Activated CD4-positive, alpha-beta T cell treated with anti-CD3 and anti-CD28 coated beads for 36 hours (primary cell): ENCODE measurements around the gene PCP2. TPM values are rescaled to one million over a fixed set of nuclear protein-coding genes. Genes with fewer than 3 reads are reported as not detected.

Experiments used
- ATAC-seq: fragments of 200-7000 bp; cut with Tn5 transposase; one replicate; pipeline ENCODE4 v1.10.0; 2021; ENCODE audit warnings: mild to moderate bottlenecking, moderate library complexity
- CTCF ChIA-PET: fragments of 350-600 bp; sonication (Branson Sonifier 250); formaldehyde crosslinking; loops from one replicate; lab custom pipeline; 2021; ENCODE audit warnings: antibody characterized with exemption; lab: Charles Lee
- POLR2A ChIA-PET: fragments of 350-600 bp; sonication (Branson Sonifier 250); formaldehyde crosslinking; loops from one replicate; lab custom pipeline; 2021; ENCODE audit warnings: antibody characterized with exemption, inconsistent platforms; lab: Charles Lee
- DNase-seq: peaks from one replicate; pipeline ENCODE4 v3.0.0-alpha.2; 2020
- H3K27ac Mint-ChIP-seq: one replicate; pipeline ENCODE4 v1.8.0; 2021; ENCODE audit warnings: mixed read lengths
- H3K27me3 Mint-ChIP-seq: one replicate; pipeline ENCODE4 v1.8.0; 2021; ENCODE audit warnings: mixed read lengths
- H3K36me3 Mint-ChIP-seq: one replicate; pipeline ENCODE4 v1.8.0; 2021; ENCODE audit warnings: low read depth, mixed read lengths
- H3K4me1 Mint-ChIP-seq: one replicate; pipeline ENCODE4 v1.8.0; 2021; ENCODE audit warnings: mixed read lengths
- H3K4me3 Mint-ChIP-seq: one replicate; pipeline ENCODE4 v1.8.0; 2021; ENCODE audit warnings: mild to moderate bottlenecking, moderate library complexity, mixed read lengths
- H3K9me3 Mint-ChIP-seq: one replicate; pipeline ENCODE4 v1.8.0; 2021; ENCODE audit warnings: low read depth, mixed read lengths
- intact Hi-C, 2 experiments: fragments of 100-400 bp; cut with DNase I in 1 of 2; cut with micrococcal nuclease in 1 of 2; formaldehyde crosslinking; loops; one replicate each; pipeline versions ENCODE4 v1.14.2 to v1.15.1; 2022 to 2024; cut with DNase I, micrococcal nuclease
- total RNA-seq, 2 experiments: library from RNA; stranded (reverse); gene quantifications; one replicate each; pipeline ENCODE4 v1.2.3, GENCODE V29; 2021

PCP2 gene
- total RNA-seq, 2 experiments from 2014 or later: 1.7 to 1.8 TPM

DNA sequence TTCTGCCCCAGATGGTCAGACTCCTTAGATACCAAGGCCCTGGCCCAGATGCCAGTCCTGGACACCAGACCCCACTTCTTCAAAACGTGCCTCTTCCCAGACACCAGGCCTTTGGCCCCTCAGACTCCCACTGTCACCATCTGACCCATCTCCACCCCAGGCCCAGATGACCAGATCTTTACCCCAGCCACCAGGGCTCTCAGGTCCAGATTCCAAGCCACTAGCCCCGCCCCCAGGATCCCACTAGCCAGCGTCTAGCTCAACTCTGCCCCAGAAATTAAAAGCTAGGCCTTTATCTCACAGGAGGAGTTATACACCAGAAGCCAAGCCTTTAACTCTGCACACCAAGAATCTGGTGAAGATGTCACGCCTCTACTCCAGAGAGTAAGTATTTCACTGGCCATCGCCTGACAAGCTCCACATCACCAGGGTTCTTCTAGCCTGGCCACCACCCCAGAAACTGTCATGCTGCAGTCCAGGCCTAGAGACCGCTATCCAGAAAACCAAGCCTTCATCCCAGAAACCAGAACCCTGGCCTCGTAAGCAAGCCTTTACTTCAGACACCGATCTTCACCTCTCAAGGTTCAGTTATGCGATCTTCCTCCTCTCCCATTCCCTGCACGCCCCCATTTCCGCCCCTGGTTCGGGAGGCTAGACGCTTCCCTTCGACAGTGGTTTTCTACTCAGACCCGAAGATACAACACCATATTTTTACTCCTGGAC is 4.8 kb downstream of the PCP2 start:
- POLR2A ChIA-PET: interaction anchor here (0.6 to 1.2 kb wide), 5 partner anchors 9 to 315 kb away, joined by 3 to 6 read pairs (median 3); partner anchors contain the start of gene TIMM44
- H3K36me3 Mint-ChIP-seq: peaks cover 26% of the 10 kb centered on the region

DNA sequence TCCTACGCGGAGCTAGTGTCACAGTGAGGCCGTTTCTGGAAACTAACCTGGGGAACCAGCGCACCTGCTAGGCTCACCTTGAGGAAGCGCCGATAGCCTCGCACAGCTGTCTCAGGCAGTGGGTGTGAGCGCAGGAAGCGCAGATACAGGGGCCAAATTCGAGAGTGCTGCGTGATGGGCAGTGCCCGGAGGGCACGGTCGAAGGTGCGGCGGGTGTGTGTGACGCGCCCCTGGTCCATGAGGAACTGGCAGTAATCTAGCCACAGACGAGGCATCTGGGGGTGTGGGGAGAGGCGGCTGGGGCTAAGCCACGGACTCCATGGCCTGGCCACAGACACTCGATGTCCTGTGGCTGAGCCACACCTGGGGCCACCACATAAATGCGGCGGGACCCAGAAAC is 6.4 kb downstream of the PCP2 start:
- no peaks in the 10 kb centered on the region for H3K9me3 Mint-ChIP-seq
- peaks cover 32% of the 10 kb centered on the region for H3K4me1 Mint-ChIP-seq
- H3K4me3 Mint-ChIP-seq: no peak overlapping the region
- H3K27ac Mint-ChIP-seq: no peak overlapping the region
- intact Hi-C loops: loop anchor here in 1 of 2 experiments (5.0 kb wide), 1 partner anchor 1255 kb away; the partner anchor contains the start of gene ALKBH7
- POLR2A ChIA-PET: interaction anchor here (0.6 kb wide), 2 partner anchors 40 to 277 kb away, joined by 3 to 4 read pairs; partner anchors contain the start of gene MAP2K7
- no peaks in the 10 kb centered on the region for H3K27me3 Mint-ChIP-seq
- DNase-seq: no peak
- ATAC-seq: no peak
- CTCF ChIA-PET: interaction anchor here (1.1 kb wide), 1 partner anchor 59 kb away, joined by 3 read pairs; no protein-coding TSS in a partner anchor
- H3K36me3 Mint-ChIP-seq: peaks cover 28% of the 10 kb centered on the region

More for the DNA sequence above, 4.8 kb downstream of the PCP2 start:
- CTCF ChIA-PET: interaction anchor here (1.2 to 1.9 kb wide), 4 partner anchors 24 to 288 kb away, joined by 4 to 14 read pairs (median 6); partner anchors contain the start of gene TRAPPC5
- peak overlapping the region; percentile 88 for H3K4me3 Mint-ChIP-seq
- no peaks in the 10 kb centered on the region for H3K27me3 Mint-ChIP-seq
- DNase-seq (no peak), ATAC-seq (no peak)
- peaks cover 32% of the 10 kb centered on the region for H3K4me1 Mint-ChIP-seq
- intact Hi-C loops: loop anchor here (1.0 to 5.0 kb wide), 14 partner anchors 9 to 1256 kb away; partner anchors contain the start of genes STXBP2 (in 2 of the 2), ALKBH7 (in 1 of the 2), MAP2K7 (in 1 of the 2) and MCOLN1 (in 1 of the 2)
- no peaks in the 10 kb centered on the region for H3K9me3 Mint-ChIP-seq
- H3K27ac Mint-ChIP-seq: peak overlapping the region; percentile 97

DNA sequence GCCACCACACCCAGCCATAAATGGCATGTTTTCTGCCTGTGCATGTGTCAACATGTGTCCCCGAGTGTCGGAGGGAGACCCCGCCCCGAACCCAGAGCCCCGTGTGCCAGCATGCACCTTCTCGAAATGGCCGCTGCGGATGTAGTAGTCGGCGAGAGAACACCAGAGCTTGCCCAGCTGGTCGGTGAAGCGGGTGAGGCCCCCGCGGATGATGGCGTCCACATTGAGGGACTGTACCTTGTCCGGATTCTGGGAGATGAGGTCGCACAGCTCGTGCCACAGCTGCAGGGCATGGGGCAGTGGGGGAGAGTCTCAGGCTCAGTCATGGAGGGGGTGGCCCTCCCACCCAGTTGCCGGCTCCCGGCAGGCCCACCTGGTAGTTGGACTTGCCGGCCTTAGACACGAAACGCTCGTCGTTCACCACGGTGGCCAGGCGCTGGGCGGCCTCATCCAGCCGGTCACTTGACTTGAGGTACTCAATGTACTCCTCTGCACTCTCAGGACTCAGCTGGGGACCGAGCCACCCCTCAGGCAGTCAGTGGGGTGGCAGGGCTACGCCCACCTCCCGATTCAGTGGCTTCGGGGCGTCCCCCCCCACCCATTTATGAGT is 7.7 kb downstream of the PCP2 start:
- Mint-ChIP-seq H3K4me3 (no peak overlapping the region), H3K4me1 (peaks cover 30% of the 10 kb centered on the region), H3K36me3 (peaks cover 30% of the 10 kb centered on the region), H3K9me3 (no peaks in the 10 kb centered on the region), H3K27me3 (no peaks in the 10 kb centered on the region), H3K27ac (no peak overlapping the region)
- no peak for ATAC-seq
- ChIA-PET POLR2A (interaction anchor here (0.6 kb wide), 1 partner anchor 198 kb away, joined by 4 read pairs; no protein-coding TSS in a partner anchor), CTCF (interaction anchor here (0.7 kb wide), 2 partner anchors 34 to 260 kb away, joined by 3 to 4 read pairs; no protein-coding TSS in a partner anchor)
- intact Hi-C loops: loop anchor here in 1 of 2 experiments (5.0 kb wide), 1 partner anchor 1254 kb away; the partner anchor contains the start of gene ALKBH7
- DNase-seq: no peak

DNA sequence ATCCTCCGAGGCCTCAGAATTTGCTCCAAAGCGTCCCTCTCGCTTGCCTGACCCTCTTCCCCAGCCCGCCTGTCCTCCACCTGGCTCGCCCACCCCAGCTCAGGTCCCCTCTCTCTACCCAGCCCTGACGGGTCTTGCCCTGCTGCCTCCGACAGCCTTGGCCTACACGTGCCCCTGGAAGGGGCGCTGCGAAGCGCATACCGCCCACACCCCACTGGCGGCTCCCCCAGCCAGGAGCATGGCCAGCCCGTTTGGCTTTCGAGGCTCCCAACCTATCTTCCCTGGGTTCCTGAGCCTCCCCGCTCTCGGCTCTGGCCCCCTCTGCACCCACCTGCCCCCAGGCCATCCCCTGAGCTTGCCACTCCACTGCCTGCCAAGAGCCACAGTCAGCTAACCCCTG is 8.7 kb downstream of the PCP2 start:
- Mint-ChIP-seq H3K4me3 (no peak overlapping the region), H3K27me3 (no peaks in the 10 kb centered on the region), H3K9me3 (no peaks in the 10 kb centered on the region), H3K36me3 (peaks cover 29% of the 10 kb centered on the region), H3K4me1 (peaks cover 20% of the 10 kb centered on the region), H3K27ac (no peak overlapping the region)
- CTCF ChIA-PET: no interaction called here
- POLR2A ChIA-PET: interaction anchor here (0.6 kb wide), 1 partner anchor 199 kb away, joined by 4 read pairs; no protein-coding TSS in a partner anchor
- ATAC-seq: no peak
- intact Hi-C loops: loop anchor here in 1 of 2 experiments (5.0 kb wide), 1 partner anchor 1253 kb away; the partner anchor contains the start of gene ALKBH7
- no peak for DNase-seq

DNA sequence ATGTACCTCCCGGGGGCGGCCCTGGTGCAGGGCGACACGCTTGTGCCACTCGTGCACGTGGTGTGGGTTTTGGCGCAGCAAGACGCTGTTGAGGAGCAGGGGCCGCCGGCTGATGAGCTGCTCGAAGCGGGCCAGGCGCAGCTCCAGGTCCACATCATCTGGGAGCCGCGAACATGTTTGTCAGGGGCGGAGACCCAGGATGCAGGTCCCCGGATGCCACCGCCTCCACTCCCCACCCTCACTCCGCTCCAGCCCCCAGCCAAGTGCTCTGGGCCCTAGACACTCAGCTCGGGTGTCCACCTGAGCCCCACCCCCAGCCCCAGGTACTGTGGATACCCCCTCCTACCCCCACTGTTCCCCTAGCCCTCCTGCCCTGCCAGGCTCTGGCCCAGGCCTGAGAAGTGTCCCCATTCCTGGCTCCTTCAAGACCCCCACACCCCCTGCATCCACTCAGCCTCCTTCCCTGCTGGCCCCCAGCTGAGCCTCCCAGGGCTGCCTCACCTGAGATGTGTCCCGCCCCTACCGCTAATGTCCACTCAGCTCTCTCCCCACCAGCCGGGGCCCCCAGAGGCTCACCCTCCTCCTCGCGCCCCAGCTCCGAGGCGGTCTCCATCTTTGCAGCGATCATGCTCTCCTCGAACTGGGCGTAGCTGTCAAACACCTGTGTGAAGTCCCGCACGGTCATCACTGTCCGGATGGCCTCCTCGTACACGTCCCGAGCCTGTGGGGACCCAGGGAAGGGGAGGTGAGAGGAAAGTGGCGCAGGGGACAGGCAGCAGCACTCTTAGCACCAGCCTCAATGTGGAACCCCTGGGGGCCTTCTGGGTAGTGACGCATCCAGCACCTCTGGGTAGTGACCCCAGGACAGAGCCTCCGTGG is 9.6 kb downstream of the PCP2 start:
- H3K27me3 Mint-ChIP-seq: no peaks in the 10 kb centered on the region
- intact Hi-C loops: no loop called here
- peaks cover 23% of the 10 kb centered on the region for H3K36me3 Mint-ChIP-seq

DNA sequence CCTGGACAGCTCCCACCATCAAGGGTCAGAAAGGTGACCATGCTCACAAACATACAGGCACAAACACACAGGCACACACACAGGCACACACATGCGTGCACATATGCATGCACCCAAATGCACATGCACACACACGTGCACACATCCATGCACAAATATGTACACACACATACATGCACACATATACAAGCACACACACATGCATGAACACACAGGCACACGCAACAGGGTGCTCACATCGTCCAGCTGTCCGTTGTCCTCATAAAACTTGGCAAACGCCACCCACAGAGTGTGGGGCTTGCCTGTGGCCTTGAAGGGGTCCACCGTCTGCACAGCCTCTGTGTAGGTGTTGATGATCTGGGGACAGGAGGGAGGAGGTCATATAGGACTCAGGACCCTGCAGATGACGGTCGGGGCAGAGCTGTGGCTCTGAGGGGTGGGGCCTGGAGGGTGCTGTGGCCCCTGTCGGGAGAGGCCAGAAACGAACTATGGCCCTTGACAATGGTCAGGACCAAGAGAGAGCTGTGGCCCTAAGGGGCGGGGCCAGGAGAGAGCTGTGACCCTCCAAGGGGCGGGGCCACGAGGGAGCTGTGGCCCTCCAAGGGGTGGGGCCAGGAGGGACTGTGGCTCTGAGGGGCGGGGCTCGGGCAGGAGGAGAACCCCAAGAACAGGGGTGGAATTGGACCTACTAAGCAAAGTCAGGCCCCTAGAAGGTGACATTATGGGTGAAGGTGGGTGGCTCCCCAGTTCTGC is 10.4 kb downstream of the PCP2 start:
- H3K4me1 Mint-ChIP-seq: peaks cover 5% of the 10 kb centered on the region
- peak; percentile 32 for DNase-seq
- peak; percentile 44 for ATAC-seq
- ChIA-PET CTCF (no interaction called here), POLR2A (interaction anchor here (0.6 to 0.7 kb wide), 2 partner anchors 28 to 246 kb away, joined by 3 read pairs; no protein-coding TSS in a partner anchor)
- H3K4me3 Mint-ChIP-seq: no peak overlapping the region
- no peak overlapping the region for H3K27ac Mint-ChIP-seq
- intact Hi-C loops: no loop called here
- H3K9me3 Mint-ChIP-seq: no peaks in the 10 kb centered on the region
- H3K36me3 Mint-ChIP-seq: peaks cover 27% of the 10 kb centered on the region
- no peaks in the 10 kb centered on the region for H3K27me3 Mint-ChIP-seq

More for the DNA sequence above, 9.6 kb downstream of the PCP2 start:
- ATAC-seq: no peak
- Mint-ChIP-seq H3K4me3 (no peak overlapping the region), H3K9me3 (no peaks in the 10 kb centered on the region), H3K4me1 (peaks cover 14% of the 10 kb centered on the region), H3K27ac (no peak overlapping the region)
- CTCF ChIA-PET: no interaction called here
- POLR2A ChIA-PET: interaction anchor here (0.6 to 0.7 kb wide), 2 partner anchors 27 to 245 kb away, joined by 3 read pairs; no protein-coding TSS in a partner anchor
- no peak for DNase-seq

DNA sequence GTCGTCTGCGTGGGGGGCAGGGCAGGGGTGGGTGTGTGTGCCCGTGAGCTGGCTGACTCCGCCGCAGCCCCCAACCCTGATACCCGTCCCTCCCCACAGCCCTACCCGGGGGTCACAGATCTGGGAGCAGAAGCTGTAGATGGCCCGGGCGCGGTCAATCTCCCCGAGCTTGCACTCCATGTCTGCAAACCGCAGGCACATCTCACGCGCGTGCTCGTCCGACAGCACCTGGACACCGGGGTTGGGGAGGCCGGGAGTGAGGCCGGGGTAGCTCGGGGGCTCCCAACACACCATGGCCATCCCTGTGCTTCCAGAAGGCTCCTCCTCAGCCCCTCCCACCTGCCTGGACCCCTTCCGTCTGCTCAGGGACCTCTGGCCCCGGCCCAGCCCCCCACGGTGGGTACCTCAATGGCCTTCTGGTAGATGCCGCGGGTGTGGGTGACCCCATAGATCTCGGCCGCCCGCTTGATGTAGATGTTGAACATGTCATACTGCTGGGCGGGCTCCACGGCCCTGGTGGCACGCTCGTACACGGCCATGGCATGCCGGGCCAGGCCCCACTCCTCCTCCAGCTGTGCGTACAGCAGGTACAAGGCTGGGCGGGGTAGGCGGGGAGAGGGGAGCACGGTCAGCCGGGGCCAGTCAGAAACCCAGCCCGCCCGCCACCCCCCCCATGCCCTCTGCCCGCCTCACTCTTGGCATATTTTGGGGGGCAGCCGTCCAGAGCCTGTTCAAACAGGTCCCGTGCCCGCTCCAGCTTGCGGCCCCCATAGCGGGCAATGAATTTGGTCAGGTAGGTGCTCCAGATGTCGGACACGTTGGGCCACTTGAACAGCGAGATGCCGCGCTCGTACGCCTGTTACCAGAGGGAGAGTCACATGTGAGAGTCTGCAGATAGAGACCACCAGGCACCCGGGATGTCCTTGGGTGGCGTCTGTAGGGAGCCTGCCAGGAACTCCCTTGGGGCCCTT is 12.8 kb downstream of the PCP2 start:
- CTCF ChIA-PET: no interaction called here

DNA sequence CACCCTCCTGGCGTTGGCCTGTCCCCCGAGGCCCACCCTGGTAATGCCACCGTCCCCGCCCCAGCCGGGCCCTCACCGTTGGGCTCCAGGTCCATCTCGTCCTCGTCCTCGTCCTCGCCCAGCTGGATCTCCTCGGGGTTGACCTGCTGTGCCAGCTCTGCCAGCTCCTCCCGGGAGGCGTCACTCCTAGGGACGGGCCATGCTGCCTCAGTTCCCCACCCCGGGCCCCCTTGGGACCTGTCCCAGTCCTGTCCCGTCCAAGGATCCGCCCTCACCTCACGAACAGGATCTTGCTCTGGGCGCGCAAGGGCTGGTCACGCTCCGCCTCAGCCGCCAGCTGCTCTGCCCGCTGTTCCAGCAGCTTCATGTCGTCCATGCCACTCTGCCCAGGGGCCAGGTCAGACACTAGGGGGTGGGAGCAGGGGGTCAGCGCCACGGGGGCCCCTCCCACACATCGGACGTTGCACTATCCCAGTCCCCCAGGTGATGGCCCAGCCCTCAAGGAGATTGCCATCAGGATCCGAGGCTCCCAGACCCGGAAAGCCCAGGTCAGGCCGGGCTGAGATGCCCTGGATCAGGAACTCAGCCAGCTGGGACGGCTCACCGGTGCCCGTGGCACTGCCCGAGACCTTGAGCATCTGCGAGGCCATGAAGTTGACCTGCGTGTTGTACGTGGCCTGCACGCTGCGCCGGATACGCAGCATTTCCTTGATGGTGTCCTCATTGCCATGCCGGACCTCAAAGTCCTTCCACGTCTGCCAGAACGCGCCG is 13.7 kb downstream of the PCP2 start:
- no peak overlapping the region for H3K4me3 Mint-ChIP-seq
- H3K27ac Mint-ChIP-seq: no peak overlapping the region
- ChIA-PET CTCF (no interaction called here), POLR2A (no interaction called here)
- no peak for DNase-seq
- peaks cover 25% of the 10 kb centered on the region for H3K36me3 Mint-ChIP-seq
- intact Hi-C loops: no loop called here
- no peaks in the 10 kb centered on the region for H3K9me3 Mint-ChIP-seq
- no peaks in the 10 kb centered on the region for H3K27me3 Mint-ChIP-seq
- ATAC-seq: no peak
- no peaks in the 10 kb centered on the region for H3K4me1 Mint-ChIP-seq

More for the DNA sequence above, 12.8 kb downstream of the PCP2 start:
- Mint-ChIP-seq H3K27me3 (no peaks in the 10 kb centered on the region), H3K27ac (no peak overlapping the region), H3K4me3 (no peak overlapping the region), H3K9me3 (no peaks in the 10 kb centered on the region), H3K4me1 (no peaks in the 10 kb centered on the region), H3K36me3 (peaks cover 25% of the 10 kb centered on the region)
- DNase-seq (no peak), ATAC-seq (no peak)
- intact Hi-C loops: no loop called here
- POLR2A ChIA-PET: no interaction called here
